Fibroblast of upper back skin (primary cell): ENCODE data around the gene FHIT.
A peak's percentile ranks its signal among the peaks of the same experiment; 100 is the strongest.

Source experiments
- DNase-seq: peaks from one replicate; pipeline ENCODE4 v3.0.0-alpha.2; 2013

FHIT gene

DNA sequence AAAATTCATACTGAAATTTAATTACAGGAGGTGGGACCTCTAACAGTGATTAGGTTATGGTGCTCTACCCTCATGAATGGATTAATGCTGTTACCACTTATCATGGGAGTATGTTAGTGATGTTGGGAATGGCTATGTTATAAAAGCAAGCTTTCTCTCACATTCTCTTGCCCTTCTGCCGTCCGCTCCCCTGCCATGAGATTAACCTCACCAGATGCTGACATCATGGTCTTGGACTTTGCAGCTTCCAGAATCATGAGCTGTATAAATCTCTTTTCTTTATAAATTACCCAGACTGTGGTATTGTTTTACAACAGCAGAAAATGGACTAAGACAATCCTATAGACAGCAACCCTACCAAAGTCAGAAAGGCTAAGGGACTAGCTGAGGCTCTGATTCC, 884.8 kb downstream of the FHIT start:
- DNase-seq, result peak; percentile 13

DNA sequence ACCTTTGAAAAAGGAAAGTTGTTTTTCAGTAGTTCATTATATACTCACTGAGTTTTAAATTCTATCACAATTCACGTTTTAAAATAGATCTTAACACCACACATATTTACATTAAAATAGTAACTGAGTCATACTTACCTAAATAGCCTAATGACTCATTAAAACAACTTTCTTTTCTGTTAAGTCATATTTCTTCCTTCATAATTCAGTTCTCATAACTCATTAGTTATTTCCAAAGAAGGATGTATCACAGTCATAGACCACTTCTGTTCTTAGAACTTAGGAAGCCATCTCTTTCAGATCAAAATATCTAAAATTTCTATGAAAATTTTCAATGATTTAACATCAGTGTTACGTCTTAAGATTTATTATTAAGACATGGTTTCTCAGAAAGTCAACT, 885.9 kb downstream of the FHIT start:
- DNase-seq, result peak; percentile 43

DNA sequence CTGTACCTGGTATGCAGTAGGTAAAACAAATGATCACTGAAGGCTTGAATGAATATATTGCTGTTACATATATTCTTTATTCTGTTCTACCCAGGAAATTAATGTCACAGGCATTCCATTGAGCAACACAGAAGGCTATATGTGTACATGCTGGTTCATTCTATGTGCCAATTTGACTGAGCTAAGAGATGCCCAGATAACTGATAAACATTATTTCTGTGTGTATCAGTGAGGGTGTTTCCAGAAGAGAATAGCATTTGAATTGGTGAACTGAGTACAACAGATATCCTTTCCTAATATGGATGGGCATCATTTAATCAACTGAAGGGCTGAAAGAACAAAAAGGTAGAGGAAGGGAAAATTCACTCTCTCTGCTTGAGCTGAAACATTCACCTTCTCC, 886.8 kb downstream of the FHIT start:
- no peak for DNase-seq

DNA sequence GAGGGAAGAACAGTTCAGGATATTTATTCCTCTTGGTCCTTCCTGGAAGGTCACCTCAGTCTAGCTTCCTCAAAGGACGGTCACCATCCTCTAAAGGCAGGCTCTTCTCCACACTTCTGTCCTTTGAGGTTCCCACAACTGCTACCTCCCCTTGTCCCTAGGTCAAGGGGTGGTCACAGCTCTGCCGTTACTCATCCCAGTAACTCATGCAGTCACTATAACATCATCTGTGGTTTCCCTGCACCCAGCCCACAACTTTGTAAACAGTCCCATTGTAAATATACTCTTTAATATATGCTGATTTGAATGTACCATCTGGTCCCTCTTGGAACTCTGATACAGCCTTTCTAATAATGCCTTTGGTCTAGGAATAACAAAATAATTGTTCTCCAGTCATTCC, 887.4 kb downstream of the FHIT start:
- no peak for DNase-seq

DNA sequence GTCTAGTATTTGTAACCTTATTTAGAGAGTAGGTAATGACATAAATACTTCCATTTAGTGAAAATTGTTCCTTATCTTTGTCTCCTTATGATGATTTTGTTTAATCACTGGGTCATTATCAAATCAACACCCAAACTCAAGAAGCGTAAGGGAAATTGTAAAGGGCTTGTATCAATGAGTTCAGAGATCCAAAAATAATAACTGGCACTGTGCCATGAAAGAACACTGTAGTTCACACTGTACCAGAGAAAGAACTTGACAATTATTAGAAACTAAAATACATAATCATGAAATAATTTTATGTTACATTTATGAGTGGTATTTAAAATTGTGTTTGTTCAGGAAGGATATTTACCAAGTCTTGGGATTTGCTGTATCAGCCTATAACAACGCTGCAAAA, 895.4 kb downstream of the FHIT start:
- DNase-seq, result no peak

DNA sequence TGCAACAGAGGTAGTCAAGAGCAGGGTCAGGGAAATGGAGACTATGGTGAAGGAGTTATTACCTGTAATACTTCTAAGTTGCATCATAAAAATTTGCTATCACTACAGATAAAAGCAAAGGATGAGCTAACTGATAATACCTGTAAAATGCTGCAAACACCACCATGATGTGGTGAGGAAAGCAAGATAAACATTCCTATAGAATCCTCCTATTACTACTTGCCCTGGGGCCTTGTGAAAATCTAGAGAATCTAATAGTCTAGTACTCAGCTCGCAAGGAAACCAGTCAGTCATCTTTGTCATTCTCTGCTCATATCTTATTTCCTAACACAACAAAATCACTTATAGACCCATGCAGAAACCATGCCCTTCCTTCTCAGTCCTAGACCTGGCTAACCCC, 899.8 kb downstream of the FHIT start:
- DNase-seq, result no peak

DNA sequence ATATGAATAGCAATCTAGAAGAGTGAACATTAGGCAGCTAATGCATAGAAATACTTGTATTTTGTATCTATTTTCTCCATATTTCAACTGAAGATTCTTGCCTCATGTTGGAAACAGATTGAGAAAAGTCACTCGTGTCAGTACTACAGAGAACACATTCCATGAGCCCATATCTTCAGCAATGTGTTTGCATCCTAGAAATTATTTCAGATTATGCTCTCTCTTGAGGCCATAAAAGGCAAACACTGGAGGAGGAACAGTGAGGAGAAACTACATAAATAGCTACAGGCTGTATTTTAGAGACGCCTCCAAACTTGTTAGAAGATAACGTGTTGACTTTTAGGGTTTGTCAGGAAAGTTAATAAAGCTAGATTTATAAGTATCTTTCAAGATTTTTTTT, 906.9 kb downstream of the FHIT start:
- DNase-seq, result no peak

DNA sequence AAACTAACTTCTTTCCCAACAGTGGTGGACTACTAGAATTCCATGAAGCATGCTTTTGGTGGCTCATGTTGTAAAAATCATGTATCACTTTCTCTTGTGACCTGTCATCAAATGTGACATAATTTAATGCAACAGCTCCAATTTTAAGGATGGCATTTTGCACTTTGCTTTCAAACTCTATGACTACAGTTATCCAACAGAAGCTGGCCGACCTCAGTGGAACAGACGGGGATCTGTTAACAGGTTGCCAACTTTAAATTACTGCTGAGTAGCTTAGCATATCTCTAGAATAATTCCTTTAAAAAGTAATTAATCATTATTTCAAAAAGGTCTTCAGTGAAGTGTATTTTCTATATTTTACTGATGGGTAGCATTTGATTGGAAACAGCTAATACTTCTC, 907.4 kb downstream of the FHIT start:
- DNase-seq, result no peak

DNA sequence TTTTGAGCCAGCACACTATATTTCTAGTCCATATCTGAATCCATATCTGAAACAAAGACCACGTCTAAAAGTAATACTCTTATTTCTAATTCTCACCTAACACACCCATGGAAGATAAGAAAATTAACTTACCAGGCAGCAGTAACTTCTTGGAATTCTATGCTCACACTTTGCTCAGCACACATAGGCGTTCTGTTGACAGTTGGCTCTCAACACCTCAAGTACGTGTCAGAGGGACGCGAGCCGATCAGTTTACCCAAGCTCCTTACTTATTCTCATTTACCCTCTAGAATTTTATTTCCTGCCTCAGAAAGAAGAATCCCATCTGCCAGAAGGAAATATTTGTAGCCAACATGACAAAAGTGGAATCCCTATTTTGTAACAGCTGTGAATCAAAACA, 911.9 kb downstream of the FHIT start:
- DNase-seq, result no peak

DNA sequence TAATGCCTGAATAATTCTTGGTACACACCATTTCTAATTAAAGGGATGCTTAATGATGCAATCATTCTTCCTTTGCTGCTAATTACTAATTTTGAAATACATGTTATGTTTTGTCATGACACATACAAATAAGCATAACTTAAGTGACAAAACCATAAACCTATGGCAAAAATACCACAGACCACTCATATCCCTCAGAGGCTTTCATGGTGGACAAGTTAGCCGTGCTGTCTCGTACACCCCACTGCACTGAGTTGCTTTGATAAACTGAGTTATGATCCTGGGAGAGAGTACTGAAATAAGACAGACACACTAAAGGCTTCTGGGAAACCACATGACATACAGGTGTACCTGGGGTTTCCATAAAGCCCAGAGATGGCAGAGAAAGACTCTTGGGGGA, 913.8 kb downstream of the FHIT start:
- DNase-seq, result no peak

DNA sequence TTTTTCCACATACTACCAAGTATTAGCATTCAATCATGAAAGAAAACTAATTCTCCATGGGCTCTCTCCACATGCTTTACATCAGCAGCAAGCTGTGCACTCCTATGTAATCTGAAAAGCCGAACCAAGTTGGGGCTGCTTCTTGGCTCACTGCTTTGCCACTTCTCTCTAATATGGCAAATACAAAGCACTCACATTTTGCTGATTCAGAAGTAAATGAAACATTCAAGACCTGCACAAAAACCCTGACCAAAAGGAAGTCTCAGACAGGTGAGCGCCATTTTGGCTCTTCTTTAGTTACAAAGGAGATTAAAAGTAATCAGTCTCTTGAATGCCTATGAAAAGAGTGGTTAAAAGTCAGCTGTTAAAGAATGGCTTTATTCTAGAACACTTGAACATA, 915.2 kb downstream of the FHIT start:
- no peak for DNase-seq

DNA sequence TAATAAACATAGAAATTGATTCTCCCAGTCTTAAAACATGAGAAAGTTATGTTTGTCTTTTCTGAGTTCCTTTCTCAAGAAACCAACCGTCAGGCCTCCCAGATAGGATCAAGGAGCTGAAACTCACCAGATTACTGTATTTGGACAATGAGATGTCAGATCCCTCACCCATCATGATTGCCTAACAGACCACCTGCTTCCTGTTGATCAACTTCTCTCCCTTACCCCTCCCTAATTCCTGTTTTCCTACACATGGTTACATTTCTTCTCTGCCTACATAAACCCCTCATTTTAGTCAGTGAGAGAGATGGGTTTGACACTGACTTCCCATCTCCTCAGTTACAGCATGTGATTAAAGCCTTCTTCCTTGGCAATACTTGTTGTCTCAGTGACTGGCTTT, 917.5 kb downstream of the FHIT start:
- DNase-seq, result no peak

DNA sequence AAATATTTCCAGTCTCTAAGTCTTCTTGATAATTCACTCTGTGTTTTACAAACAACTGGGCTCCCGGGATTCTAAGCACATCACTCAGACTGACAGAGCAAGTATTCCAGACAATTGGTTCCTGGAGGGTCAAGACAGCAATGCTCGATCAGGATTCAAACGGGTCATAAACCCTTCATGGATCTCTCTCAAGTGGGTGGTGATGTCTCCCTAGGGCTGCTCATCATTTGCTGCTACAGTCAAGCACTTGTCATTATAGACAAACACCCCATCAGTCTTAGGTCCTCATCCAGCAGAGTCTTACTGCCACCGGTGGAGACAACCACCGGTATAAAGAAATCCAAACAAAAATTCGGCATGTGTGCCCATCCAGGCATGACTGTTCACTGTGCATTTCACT, 921.1 kb downstream of the FHIT start:
- DNase-seq, result no peak

DNA sequence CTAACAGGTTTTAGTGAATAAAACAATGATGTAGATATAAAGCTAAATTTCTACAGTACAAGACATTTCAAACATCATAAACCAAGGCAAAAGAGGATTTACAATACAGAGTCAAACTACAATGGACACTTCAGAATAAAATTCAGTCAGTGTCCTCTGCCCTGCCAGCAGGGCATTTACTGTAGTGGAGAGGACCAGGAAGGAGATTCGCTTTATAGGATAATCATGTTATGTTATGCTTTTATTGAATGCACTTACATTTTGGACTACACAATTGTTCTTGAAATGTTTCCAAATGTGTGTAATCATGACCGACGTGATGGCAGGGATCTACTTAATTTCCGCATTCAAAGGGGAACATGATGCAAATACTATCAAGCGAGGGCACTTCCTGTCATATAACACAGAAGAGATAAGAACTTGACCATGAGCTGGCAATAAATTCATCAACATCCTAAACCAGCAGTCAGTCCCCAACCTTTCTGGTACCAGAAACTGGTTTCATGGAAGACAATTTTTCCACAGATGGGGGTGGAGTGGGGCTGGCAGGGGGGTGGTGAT, 925.6 kb downstream of the FHIT start:
- no peak for DNase-seq

DNA sequence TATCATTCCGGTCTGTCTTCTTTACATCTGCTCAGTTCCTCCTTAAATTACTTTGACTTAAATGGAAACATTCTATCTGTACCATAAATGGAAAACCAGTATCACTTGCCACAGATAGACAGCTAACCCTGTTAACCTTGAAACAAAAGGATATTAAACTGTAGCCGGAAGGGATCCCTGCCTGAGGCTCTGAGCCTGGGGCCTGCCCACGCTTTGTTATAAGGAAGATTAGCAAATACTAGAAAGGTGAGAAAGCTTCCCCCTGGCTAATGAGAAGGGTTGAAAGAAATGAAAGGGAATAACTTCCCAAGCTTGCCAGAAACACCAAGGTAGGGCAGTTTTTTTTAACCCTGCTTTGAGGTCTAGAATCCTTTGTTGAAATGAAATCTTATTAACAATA, 927.6 kb downstream of the FHIT start:
- no peak for DNase-seq

DNA sequence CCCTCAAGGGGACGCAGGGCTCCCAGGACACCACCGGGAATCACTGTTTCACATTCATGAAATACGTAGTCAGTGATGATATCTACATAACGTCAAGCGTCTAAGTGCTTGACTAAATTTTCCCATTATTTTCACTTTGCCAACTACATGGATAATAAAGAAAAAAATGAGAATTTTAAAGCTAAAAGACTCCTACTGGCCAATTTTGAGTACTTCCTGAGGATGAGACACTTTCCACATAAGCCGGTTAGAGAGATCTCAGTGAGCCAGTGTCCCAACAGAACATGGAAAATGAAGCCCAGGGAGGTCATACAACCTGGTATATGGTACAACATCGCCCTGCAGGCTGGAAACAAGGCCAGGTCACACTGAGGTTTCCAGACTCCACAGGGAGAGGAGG, 928.1 kb downstream of the FHIT start:
- DNase-seq, result no peak

DNA sequence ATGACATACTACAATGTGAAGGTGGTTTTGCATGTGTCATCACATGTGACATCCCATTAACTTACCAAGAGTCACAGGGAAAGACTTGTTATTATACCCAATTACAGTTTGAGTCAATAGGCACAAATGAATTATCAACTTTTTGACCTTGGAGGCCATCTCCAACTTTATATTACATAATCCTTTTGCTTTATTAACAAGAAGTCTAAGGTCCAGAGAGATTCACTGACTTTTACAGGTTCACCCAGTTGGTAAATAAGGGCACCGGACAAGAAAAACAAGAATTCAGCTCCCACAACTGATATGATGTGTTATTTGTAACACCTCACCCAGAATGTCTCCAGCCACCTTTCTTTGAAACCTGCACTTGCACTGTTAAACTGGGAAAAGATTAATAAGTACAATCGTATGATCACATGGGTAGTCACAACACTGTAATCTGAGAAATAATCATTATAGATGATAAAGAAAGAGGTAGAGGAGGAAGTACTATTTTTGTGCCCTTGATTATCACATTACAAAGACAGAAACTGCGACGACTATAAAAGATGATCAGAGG, 928.9 kb downstream of the FHIT start:
- no peak for DNase-seq

DNA sequence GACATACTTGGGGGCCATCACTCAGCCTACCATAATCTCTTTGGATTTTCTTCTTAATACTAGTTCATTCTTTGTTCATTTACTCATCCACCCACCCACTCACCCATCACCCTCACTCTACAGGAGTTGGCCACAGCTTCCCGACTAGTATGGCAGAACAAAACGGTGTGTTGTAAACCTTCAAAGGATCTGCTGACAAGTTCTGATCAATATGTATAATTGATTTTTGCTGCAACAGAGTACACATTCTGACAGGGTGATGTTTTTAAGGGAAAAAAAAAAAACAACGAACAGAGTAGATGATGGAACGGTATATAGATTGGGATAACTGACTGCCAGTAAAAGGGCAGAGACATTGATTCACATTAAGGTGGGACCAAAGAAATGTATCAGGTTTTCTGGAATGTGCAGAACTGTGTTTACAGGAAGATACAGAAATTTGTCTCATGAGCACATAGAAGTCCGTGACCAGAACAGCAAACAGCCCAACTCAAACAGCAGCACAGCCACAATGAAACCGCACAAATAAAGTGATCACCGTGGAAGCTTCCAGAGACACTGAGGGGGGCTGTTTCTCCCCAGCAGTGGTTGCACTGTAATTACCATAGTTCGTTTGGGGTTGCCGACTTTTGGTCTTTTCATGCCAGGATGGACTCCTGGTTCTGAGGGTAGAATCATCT, 931.9 kb downstream of the FHIT start:
- DNase-seq, result no peak

DNA sequence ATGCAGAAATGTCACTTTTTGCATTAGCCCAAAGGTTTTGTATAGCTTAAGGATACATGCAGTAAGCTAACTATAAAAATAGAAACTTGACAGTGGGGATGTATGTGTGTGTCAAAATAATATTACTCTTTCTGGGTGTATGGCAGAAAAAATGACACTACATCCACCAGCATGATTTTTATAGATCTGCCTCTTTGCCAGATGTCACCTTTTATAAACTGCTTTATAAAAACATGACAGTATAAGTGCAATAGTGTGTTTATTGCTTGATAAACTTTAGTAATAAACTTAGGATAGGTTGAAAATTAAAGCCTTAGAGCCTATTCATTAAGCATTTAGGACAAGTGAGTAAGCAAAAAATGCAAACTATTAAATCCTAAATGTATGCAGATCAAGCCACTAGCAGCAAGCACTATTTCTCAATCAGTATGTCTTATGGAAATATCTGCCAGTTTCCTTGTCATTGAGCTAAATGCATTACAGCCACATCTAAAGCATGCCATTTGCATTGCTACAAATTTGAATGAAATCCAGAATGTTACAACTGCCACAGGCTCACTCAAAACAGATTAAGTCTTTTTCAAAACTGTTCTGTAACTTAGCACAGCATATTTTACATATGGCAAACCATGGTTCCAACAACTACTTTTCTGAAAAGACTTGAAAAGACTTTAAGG, 935.0 kb downstream of the FHIT start:
- DNase-seq, result peak; percentile 97

DNA sequence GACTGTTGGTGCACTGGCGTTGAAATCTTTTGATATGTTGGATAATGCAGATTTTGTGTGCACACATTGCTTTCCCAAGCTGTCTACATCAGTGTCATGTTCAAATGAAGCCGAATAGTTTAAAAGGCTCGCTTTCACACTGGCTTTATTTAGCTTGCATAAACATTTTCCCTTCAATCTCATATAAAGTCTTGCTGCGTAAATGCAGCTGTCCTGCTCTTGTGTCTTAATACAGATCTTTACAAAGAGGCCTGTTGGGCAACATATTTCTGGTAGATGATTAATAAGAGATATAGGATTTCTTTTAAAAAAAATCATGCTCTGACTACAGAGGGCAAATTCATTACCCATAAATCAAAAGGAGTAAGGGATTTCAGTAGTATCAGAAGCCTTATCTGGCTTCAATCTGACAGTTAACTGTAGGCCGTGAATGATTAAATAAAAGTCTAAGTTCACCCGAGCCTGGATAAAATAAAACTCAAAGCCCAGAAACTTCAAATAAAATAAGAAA, 937.2 kb downstream of the FHIT start:
- DNase-seq, result peak; percentile 26

DNA sequence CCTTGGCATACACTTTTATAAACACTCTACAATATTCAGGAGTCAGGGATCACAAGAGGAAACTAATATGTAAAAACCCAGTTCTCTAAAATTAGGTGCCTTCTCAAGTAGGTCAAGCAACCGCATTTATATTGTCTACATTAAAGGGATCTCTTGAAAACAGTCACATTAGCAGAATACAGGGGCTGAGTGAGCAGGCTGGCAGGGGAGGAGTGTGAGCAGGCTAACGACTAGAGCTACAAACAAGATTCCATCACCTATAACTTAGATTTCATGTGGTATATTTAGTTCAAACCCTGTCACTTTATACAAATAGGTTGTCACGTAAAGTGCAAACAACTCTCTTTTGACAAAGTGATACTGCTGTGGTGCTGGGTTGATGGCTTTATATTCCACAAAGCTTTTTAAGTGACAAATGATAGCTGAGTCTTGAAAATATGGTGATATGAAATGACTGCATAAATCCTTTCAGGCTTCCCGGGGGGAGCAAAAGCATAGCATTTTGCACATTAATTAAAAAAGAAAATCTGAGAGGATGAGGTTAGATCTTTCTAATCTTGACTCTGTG, 937.9 kb downstream of the FHIT start:
- DNase-seq, result no peak

DNA sequence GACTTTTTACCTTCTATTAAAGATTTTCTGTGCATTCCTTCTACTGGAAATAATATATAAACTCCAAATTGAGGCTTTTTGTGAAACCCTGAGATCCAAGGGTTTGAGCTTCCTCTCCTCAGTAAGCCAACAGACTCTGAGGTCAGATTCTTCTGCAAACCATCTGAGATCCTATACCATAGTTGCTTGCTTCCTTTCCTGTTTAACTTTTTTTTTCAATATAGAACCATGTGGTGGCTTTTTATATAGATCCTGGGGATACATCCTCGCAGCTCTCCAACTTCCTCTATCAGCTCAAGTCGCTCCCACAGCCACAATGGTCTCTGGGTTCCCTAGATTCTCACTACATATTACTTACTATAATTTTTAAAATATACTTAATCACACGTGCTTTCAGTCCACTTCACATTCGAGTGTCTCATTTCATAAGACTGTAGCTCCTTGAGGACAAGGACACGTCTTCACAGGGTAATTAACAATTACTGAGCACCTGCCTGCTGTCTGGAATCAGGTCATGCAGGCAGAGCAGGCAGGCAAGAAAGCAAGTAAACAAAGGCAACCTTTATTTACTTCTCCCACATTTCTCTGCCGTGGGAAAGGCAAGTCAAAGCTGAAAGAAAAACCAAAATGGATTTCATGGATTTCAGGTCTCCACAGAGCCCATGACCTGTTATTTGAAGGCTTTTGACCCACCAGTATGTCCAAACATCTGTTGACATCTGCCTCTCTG, 941.5 kb downstream of the FHIT start:
- no peak for DNase-seq

DNA sequence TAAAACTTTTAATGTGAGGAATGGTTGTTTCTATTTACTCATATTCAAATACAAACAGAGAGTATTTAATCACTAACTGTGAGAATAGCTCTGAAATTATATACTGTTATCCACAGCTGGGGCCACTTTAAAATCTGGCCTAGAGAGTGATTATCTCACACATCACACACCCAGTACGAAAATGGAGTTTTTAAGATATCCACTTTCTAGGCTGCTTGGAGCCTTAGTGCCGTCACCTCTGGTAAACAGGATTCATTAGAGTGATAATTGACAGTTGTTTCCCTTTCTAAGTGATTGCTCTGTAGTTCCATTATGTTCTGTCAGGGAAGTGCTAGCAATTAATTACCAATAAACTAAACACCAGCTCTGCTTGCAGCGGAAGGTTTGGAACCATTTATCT, 942.4 kb downstream of the FHIT start:
- no peak for DNase-seq
